ENCODE measurements around the gene LAMA2. TPM values are rescaled to one million over a fixed set of nuclear protein-coding genes. Genes with fewer than 3 reads are reported as not detected.
A peak's percentile ranks its signal among the peaks of the same experiment; 100 is the strongest.

The LAMA2 gene
- total RNA-seq, 1 experiment from 2014 or later: 2.2 TPM

DNA sequence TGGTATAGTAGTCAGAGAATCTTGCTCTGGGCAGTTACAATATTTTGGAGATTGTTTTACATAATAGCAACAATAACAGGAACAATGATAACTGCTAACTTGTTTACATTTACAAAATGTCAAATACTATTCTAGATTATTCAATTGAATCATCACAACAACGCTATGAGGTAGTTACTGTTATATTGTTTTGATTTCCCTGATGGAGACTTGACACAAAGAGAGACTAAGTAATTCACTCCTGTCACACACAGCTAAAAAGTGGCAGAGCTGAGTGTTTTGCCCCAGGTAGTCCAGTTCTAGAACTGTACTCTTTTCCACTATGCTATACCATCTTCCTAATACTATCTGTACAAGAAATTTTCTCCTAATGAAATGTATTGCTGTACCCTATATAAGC is 356.1 kb downstream of the LAMA2 start:
- intact Hi-C loops (cut with micrococcal nuclease): no loop called here
- Mint-ChIP-seq H3K4me1 (ENCODE audit: insufficient read depth, unreplicated experiment) (peaks cover 5% of the 10 kb centered on the region), H3K9me3 (ENCODE audit: unreplicated experiment) (no peaks in the 10 kb centered on the region), H3K27ac (ENCODE audit: low read depth, unreplicated experiment) (no peak overlapping the region), H3K36me3 (ENCODE audit: insufficient read depth, unreplicated experiment) (no peaks in the 10 kb centered on the region), H3K4me3 (ENCODE audit: unreplicated experiment) (no peak overlapping the region), H3K27me3 (ENCODE audit: insufficient read depth, unreplicated experiment) (peaks cover 11% of the 10 kb centered on the region)
- POLR2A ChIA-PET: interaction anchor here (1.1 kb wide), 1 partner anchor 432 kb away, joined by 3 read pairs; no protein-coding TSS in a partner anchor
- no peak for DNase-seq (ENCODE audit: unreplicated experiment)
- CTCF ChIA-PET: interaction anchor here (0.6 to 3.5 kb wide), 2 partner anchors 13 to 723 kb away, joined by 3 to 15 read pairs; no protein-coding TSS in a partner anchor
- no TSS peak for BruUV-seq (replicated peaks)
- TF ChIP-seq, protein P1, sequence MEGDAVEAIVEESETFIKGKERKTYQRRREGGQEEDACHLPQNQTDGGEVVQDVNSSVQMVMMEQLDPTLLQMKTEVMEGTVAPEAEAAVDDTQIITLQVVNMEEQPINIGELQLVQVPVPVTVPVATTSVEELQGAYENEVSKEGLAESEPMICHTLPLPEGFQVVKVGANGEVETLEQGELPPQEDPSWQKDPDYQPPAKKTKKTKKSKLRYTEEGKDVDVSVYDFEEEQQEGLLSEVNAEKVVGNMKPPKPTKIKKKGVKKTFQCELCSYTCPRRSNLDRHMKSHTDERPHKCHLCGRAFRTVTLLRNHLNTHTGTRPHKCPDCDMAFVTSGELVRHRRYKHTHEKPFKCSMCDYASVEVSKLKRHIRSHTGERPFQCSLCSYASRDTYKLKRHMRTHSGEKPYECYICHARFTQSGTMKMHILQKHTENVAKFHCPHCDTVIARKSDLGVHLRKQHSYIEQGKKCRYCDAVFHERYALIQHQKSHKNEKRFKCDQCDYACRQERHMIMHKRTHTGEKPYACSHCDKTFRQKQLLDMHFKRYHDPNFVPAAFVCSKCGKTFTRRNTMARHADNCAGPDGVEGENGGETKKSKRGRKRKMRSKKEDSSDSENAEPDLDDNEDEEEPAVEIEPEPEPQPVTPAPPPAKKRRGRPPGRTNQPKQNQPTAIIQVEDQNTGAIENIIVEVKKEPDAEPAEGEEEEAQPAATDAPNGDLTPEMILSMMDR (IDR thresholded peaks at IDR 0.05; ENCODE audit: unreplicated experiment): no peak

DNA sequence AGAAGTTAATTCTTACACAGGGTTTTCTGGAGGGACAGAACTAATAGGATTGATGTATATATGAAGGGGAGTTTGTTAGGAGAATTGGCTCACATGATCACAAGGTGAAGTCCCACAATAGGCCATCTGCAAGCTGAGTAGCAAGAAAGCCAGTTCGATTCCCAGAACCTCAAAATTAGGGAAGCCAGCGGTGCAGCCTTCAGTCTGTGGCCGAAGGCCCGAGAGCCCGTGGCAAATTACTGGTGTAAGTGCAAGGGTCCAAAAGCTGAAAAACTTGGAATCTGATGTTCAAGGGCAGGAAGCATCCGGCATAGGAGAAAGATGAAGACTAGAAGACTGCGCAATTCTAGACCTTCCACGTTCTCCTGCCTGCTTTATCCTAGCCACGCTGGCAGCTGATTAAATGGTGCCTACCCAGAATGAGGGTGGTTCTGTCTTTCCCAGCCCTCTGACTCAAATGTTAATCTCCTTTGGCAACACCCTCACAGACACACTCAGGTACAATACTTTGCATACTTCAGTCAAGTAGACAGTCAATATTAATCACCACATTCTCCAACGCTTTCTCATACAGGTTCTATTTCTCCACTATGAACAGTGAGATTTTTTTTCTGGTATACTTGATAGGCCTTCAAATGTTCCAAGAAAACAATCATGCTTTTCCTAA is 357.0 kb downstream of the LAMA2 start:
- DNase-seq (ENCODE audit: unreplicated experiment): peak; percentile 5
- peaks cover 12% of the 10 kb centered on the region for H3K27me3 Mint-ChIP-seq (ENCODE audit: insufficient read depth, unreplicated experiment)
- no peaks in the 10 kb centered on the region for H3K36me3 Mint-ChIP-seq (ENCODE audit: insufficient read depth, unreplicated experiment)
- POLR2A ChIA-PET: interaction anchor here (0.7 kb wide), 1 partner anchor 839 kb away, joined by 3 read pairs; no protein-coding TSS in a partner anchor
- BruUV-seq (replicated peaks): no TSS peak
- H3K9me3 Mint-ChIP-seq (ENCODE audit: unreplicated experiment): no peaks in the 10 kb centered on the region
- no peak overlapping the region for H3K27ac Mint-ChIP-seq (ENCODE audit: low read depth, unreplicated experiment)
- CTCF ChIA-PET: interaction anchor here (0.6 to 3.5 kb wide), 5 partner anchors 8 to 492 kb away, joined by 3 to 15 read pairs (median 3); no protein-coding TSS in a partner anchor
- H3K4me1 Mint-ChIP-seq (ENCODE audit: insufficient read depth, unreplicated experiment): peaks cover 5% of the 10 kb centered on the region
- TF ChIP-seq, protein P1 (IDR thresholded peaks at IDR 0.05; ENCODE audit: unreplicated experiment): no peak
- no peak overlapping the region for H3K4me3 Mint-ChIP-seq (ENCODE audit: unreplicated experiment)
- intact Hi-C loops (cut with micrococcal nuclease): no loop called here

DNA sequence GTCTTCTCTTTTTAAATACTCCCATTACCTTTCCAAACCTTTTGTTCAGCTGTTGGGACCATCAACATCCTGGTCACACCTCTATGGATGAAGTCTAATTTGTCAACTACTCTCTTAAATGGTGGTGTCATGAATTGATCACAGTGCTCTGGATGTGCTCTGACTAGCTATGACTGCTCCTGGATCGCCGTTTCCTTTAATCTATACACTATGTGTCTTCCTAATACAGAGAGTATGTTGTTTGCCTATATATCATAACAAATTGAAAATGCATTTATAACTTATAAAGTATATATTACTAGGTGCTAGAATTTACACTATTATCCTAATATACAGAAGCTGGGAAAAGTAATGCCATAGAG is 357.5 kb downstream of the LAMA2 start:
- Mint-ChIP-seq H3K4me1 (ENCODE audit: insufficient read depth, unreplicated experiment) (peaks cover 5% of the 10 kb centered on the region), H3K27me3 (ENCODE audit: insufficient read depth, unreplicated experiment) (peaks cover 12% of the 10 kb centered on the region), H3K27ac (ENCODE audit: low read depth, unreplicated experiment) (no peak overlapping the region), H3K9me3 (ENCODE audit: unreplicated experiment) (no peaks in the 10 kb centered on the region), H3K4me3 (ENCODE audit: unreplicated experiment) (no peak overlapping the region), H3K36me3 (ENCODE audit: insufficient read depth, unreplicated experiment) (no peaks in the 10 kb centered on the region)
- TF ChIP-seq, protein P1 (IDR thresholded peaks at IDR 0.05; ENCODE audit: unreplicated experiment): no peak
- ChIA-PET CTCF (interaction anchor here (0.7 to 3.5 kb wide), 4 partner anchors 8 to 723 kb away, joined by 3 to 15 read pairs (median 3); no protein-coding TSS in a partner anchor), POLR2A (interaction anchor here (0.7 kb wide), 1 partner anchor 839 kb away, joined by 3 read pairs; no protein-coding TSS in a partner anchor)
- intact Hi-C loops (cut with micrococcal nuclease): no loop called here
- BruUV-seq (replicated peaks): no TSS peak
- no peak for DNase-seq (ENCODE audit: unreplicated experiment)

DNA sequence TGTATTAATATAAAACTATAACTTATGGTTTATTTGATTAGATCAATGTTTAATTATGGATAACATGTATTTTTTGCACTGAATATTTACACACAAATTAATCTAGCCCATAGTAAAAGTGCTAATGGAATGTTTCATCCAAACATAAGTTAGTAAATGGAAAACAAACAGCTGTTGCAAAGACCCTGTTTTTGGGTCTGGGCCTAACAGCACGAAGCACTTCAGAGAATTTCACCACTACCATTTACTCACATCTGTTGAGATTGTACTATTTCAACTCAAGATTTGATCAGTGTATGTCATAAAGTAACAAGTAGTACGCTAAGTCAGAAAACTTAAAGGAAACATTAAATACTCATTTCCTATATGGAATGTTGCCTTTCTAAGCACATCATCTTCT is 359.6 kb downstream of the LAMA2 start:
- H3K4me1 Mint-ChIP-seq (ENCODE audit: insufficient read depth, unreplicated experiment): peaks cover 5% of the 10 kb centered on the region
- H3K9me3 Mint-ChIP-seq (ENCODE audit: unreplicated experiment): no peaks in the 10 kb centered on the region
- H3K4me3 Mint-ChIP-seq (ENCODE audit: unreplicated experiment): no peak overlapping the region
- CTCF ChIA-PET: interaction anchor here (0.9 kb wide), 1 partner anchor 32 kb away, joined by 3 read pairs; no protein-coding TSS in a partner anchor
- DNase-seq (ENCODE audit: unreplicated experiment): no peak
- no peak overlapping the region for H3K27ac Mint-ChIP-seq (ENCODE audit: low read depth, unreplicated experiment)
- POLR2A ChIA-PET: interaction anchor here (0.6 kb wide), 1 partner anchor 174 kb away, joined by 3 read pairs; no protein-coding TSS in a partner anchor
- H3K27me3 Mint-ChIP-seq (ENCODE audit: insufficient read depth, unreplicated experiment): peaks cover 30% of the 10 kb centered on the region
- H3K36me3 Mint-ChIP-seq (ENCODE audit: insufficient read depth, unreplicated experiment): no peaks in the 10 kb centered on the region
- TF ChIP-seq, protein P1 (IDR thresholded peaks at IDR 0.05; ENCODE audit: unreplicated experiment): no peak
- BruUV-seq (replicated peaks): no TSS peak
- intact Hi-C loops (cut with micrococcal nuclease): no loop called here
